Esophagus squamous epithelium (tissue), 5 donors: Measurements from ENCODE around the gene CNOT2. TPM values are rescaled to one million over a fixed set of nuclear protein-coding genes. Genes with fewer than 3 reads are reported as not detected.

Source experiments
- DNase-seq: peaks from one replicate; lab custom pipeline; 2025; lab: John Stamatoyannopoulos, UW
- H3K27ac ChIP-seq, 4 donors: fragments of 200-600 bp; sonication (generic); one replicate each; pipeline ENCODE4 v1.5.1; 2016 to 2019; ENCODE audit warnings: mild to moderate bottlenecking in 1 of 4
- H3K27me3 ChIP-seq, 4 donors: fragments of 200-600 bp; sonication (generic); 1 replicate in 3 of 4; 2 replicates in 1 of 4; pipeline versions ENCODE4 v1.5.1 to v1.6.0; 2017 to 2021; ENCODE audit warnings: antibody characterized with exemption in 1 of 4
- H3K36me3 ChIP-seq, 3 donors: fragments of 200-600 bp; sonication (generic); one replicate each; pipeline ENCODE4 v1.5.1; 2016 to 2019
- H3K4me1 ChIP-seq, 3 donors: fragments of 200-600 bp; sonication (generic); one replicate each; pipeline ENCODE4 v1.5.1; 2017 to 2019
- H3K4me3 ChIP-seq, 4 donors: fragments of 200-600 bp; sonication (generic); 1 replicate in 3 of 4; 2 replicates in 1 of 4; pipeline ENCODE4 v1.5.1; 2016 to 2019; ENCODE audit warnings: mild to moderate bottlenecking in 2 of 4, moderate library complexity in 1 of 4
- H3K9me3 ChIP-seq, 3 donors: fragments of 200-600 bp; sonication (generic); one replicate each; pipeline ENCODE4 v1.5.1; 2016 to 2019
- CTCF ChIP-seq, 6 experiments: fragments of 450-650 bp in 4 of 6; fragments of 200-600 bp in 2 of 6; sonication (generic) in 2 of 6; IDR thresholded peaks; one replicate each; pipeline ENCODE4 v1.5.1; 2016 to 2019; ENCODE audit warnings: antibody characterized with exemption in 6 of 6, mild to moderate bottlenecking in 4 of 6, moderate library complexity in 4 of 6
- POLR2A ChIP-seq, 4 donors: fragments of 450-650 bp; IDR thresholded peaks; one replicate each; pipeline ENCODE4 v1.6.1; 2017; ENCODE audit warnings: antibody characterized with exemption in 4 of 4, mild to moderate bottlenecking in 4 of 4, moderate library complexity in 3 of 4
- WGBS, 2 donors: methylation state at CpG; one replicate each; pipeline ENCODE4 v1.1.5; 2018; 5-methylcytosine and 5-hydroxymethylcytosine counted together
- intact Hi-C: fragments of 100-400 bp; cut with DNase I; formaldehyde crosslinking; loops from one replicate; pipeline ENCODE4 v1.15.0; 2022
- total RNA-seq, 4 donors: library from RNA; depleted of rRNA; stranded (reverse); fragments of >200 nt; gene quantifications; one replicate each; pipeline ENCODE4 v1.1.0, GENCODE V29; 2016
- donor health status: DM: yes; HTN: yes; CAD: no.

The CNOT2 gene
- total RNA-seq, 4 donors from 2014 or later: 77.0 to 138 (median 90.1) TPM

- intact Hi-C loops: no loop called here
- TF ChIP-seq POLR2A (IDR thresholded peaks at IDR 0.05): no peak
- TF ChIP-seq CTCF (IDR thresholded peaks at IDR 0.05): no peak
- Histone ChIP-seq H3K27ac (no peak overlapping the region), H3K36me3 (peaks cover 0 to 44% (median 0%) of the 10 kb centered on the region in 3 donors), H3K9me3 (no peaks in the 10 kb centered on the region), H3K4me1 (no peaks in the 10 kb centered on the region), H3K27me3 (no peaks in the 10 kb centered on the region), H3K4me3 (no peak overlapping the region)
- DNase-seq: no peak
Observed at GRCh38 chr12:70332236-70332635, 89.0 kb downstream of the CNOT2 start.

GRCh38 chr12:70334742-70335141 is 91.5 kb downstream of the CNOT2 start:
- Histone ChIP-seq H3K27ac (no peak overlapping the region), H3K27me3 (no peaks in the 10 kb centered on the region), H3K4me1 (no peaks in the 10 kb centered on the region), H3K4me3 (no peak overlapping the region), H3K9me3 (no peaks in the 10 kb centered on the region), H3K36me3 (peaks cover 4 to 63% (median 8%) of the 10 kb centered on the region in 3 donors)
- no peak for DNase-seq
- intact Hi-C loops: no loop called here
- WGBS, 2 donors: 93 to 97% methylated on average over 8 of the region's 8 CpGs
- no peak for TF ChIP-seq CTCF (IDR thresholded peaks at IDR 0.05)
- TF ChIP-seq POLR2A (IDR thresholded peaks at IDR 0.05): no peak

- no peak overlapping the region for H3K27ac ChIP-seq
- H3K9me3 ChIP-seq: no peaks in the 10 kb centered on the region
- DNase-seq: no peak
- intact Hi-C loops: no loop called here
- no peaks in the 10 kb centered on the region for H3K4me1 ChIP-seq
- no peak overlapping the region for H3K4me3 ChIP-seq
- 93 to 95% methylated on average over 2 of the region's 2 CpGs for WGBS, 2 donors
- H3K36me3 ChIP-seq: peaks cover 4 to 89% (median 13%) of the 10 kb centered on the region in 3 donors
- TF ChIP-seq POLR2A (IDR thresholded peaks at IDR 0.05) (no peak), CTCF (IDR thresholded peaks at IDR 0.05) (no peak)
- H3K27me3 ChIP-seq: no peaks in the 10 kb centered on the region
Observed at GRCh38 chr12:70338531-70338930, 95.3 kb downstream of the CNOT2 start.

GRCh38 chr12:70351076-70351475 is 107.8 kb downstream of the CNOT2 start:
- H3K27ac ChIP-seq: no peak overlapping the region
- 91 to 92% methylated on average over 2 of the region's 2 CpGs for WGBS, 2 donors
- H3K4me3 ChIP-seq: no peak overlapping the region
- H3K27me3 ChIP-seq: no peaks in the 10 kb centered on the region
- no peaks in the 10 kb centered on the region for H3K9me3 ChIP-seq
- DNase-seq: no peak
- TF ChIP-seq CTCF (IDR thresholded peaks at IDR 0.05): no peak
- TF ChIP-seq POLR2A (IDR thresholded peaks at IDR 0.05): no peak
- intact Hi-C loops: no loop called here
- H3K36me3 ChIP-seq: peaks cover 0 to 68% (median 0%) of the 10 kb centered on the region in 3 donors
- H3K4me1 ChIP-seq: no peaks in the 10 kb centered on the region

- TF ChIP-seq CTCF (IDR thresholded peaks at IDR 0.05) (no peak), POLR2A (IDR thresholded peaks at IDR 0.05) (no peak)
- no peaks in the 10 kb centered on the region for H3K27me3 ChIP-seq
- intact Hi-C loops: no loop called here
- H3K4me1 ChIP-seq: no peaks in the 10 kb centered on the region
- WGBS, 2 donors: 88 to 90% methylated on average over 6 of the region's 6 CpGs
- H3K27ac ChIP-seq: no peak overlapping the region
- H3K36me3 ChIP-seq: peaks cover 0 to 44% (median 0%) of the 10 kb centered on the region in 3 donors
- no peak overlapping the region for H3K4me3 ChIP-seq
- no peaks in the 10 kb centered on the region for H3K9me3 ChIP-seq
- DNase-seq: no peak
Observed at GRCh38 chr12:70353780-70354660, 110.8 kb downstream of the CNOT2 start.
